Ascending aorta (tissue), 2 donors: Measurements from ENCODE around the gene TSPY8. TPM values are rescaled to one million over a fixed set of nuclear protein-coding genes. Genes with fewer than 3 reads are reported as not detected.
"Not testable (repeated sequence)": the region's sequence is repeated elsewhere in the genome, so short reads cannot be mapped to it uniquely, and the experiment has no call there.

Experiments
- DNase-seq, 2 donors: peaks; one replicate each; pipeline ENCODE4 v3.0.0-alpha.2; 2019; ENCODE audit warnings: low spot score in 2 of 2
- H3K27ac ChIP-seq, 2 donors: fragments of 200-600 bp; sonication (generic); one replicate each; pipeline ENCODE4 v1.5.1; 2016 to 2017; ENCODE audit warnings: mild to moderate bottlenecking in 1 of 2
- H3K27me3 ChIP-seq: fragments of 200-600 bp; sonication (generic); one replicate; pipeline ENCODE4 v1.5.1; 2017
- H3K36me3 ChIP-seq, 2 donors: fragments of 200-600 bp; sonication (generic); one replicate each; pipeline ENCODE4 v1.5.1; 2016
- H3K4me1 ChIP-seq, 2 donors: fragments of 200-600 bp; sonication (generic); one replicate each; pipeline ENCODE4 v1.5.1; 2016 to 2017; ENCODE audit warnings: mild to moderate bottlenecking in 1 of 2
- H3K4me3 ChIP-seq, 2 donors: fragments of 200-600 bp; sonication (generic); one replicate each; pipeline ENCODE4 v1.5.1; 2016 to 2017; ENCODE audit warnings: mild to moderate bottlenecking in 1 of 2
- H3K9me3 ChIP-seq, 2 donors: fragments of 200-600 bp; sonication (generic); one replicate each; pipeline ENCODE4 v1.5.1; 2016
- intact Hi-C: fragments of 100-400 bp; cut with DNase I; formaldehyde crosslinking; loops from one replicate; pipeline ENCODE4 v1.15.1; 2023
- total RNA-seq: library from RNA; depleted of rRNA; stranded (reverse); fragments of >200 nt; gene quantifications from one replicate; pipeline ENCODE4 v1.1.0, GENCODE V29; 2016
- TF ChIP-seq, protein P1 (sequence below), 3 experiments: fragments of 200-600 bp in 2 of 3; fragments of 450-650 bp in 1 of 3; sonication (generic) in 2 of 3; IDR thresholded peaks; one replicate each; pipeline ENCODE4 v1.5.1; 2016 to 2019; ENCODE audit warnings: antibody characterized with exemption in 3 of 3, mild to moderate bottlenecking in 1 of 3, moderate library complexity in 1 of 3

TSPY8 gene
- not detected for total RNA-seq

GRCh38 chrY:9357497-9357896 lies at the start of gene TSPY8:
Gene TSPY8 (plus strand): TSS chrY:9357797. CDS start chrY:9357843, 46 bp downstream.
- H3K27me3 ChIP-seq, H3K4me3 ChIP-seq, H3K27ac ChIP-seq, intact Hi-C loops, H3K4me1 ChIP-seq, H3K36me3 ChIP-seq, H3K9me3 ChIP-seq, DNase-seq: not testable (repeated sequence)

DNA sequence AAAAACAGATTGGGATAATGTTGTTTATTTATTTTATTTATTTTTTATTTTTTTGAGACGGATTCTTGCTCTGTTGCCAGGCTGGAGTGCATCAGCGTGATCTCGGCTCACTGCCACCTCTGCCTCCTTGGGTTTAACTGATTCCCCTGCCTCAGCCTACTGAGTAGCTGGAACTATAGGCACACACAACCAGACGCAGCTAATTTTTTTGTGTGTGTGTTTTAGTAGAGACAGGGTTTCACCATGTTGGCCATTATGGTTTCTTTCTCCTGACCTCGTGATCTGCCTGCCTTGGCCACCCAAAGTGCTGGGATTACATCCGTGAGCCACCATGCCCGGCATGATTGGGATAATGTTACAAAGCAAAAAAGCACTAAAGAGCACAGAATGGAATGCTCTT lies 36.6 kb upstream of the TSPY8 start:
- no peaks in the 10 kb centered on the region for H3K4me1 ChIP-seq
- H3K27me3 ChIP-seq, result no peaks in the 10 kb centered on the region
- no peak for DNase-seq
- TF ChIP-seq, protein P1, sequence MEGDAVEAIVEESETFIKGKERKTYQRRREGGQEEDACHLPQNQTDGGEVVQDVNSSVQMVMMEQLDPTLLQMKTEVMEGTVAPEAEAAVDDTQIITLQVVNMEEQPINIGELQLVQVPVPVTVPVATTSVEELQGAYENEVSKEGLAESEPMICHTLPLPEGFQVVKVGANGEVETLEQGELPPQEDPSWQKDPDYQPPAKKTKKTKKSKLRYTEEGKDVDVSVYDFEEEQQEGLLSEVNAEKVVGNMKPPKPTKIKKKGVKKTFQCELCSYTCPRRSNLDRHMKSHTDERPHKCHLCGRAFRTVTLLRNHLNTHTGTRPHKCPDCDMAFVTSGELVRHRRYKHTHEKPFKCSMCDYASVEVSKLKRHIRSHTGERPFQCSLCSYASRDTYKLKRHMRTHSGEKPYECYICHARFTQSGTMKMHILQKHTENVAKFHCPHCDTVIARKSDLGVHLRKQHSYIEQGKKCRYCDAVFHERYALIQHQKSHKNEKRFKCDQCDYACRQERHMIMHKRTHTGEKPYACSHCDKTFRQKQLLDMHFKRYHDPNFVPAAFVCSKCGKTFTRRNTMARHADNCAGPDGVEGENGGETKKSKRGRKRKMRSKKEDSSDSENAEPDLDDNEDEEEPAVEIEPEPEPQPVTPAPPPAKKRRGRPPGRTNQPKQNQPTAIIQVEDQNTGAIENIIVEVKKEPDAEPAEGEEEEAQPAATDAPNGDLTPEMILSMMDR (IDR thresholded peaks at IDR 0.05), result no peak
- no peak overlapping the region for H3K27ac ChIP-seq
- no peaks in the 10 kb centered on the region for H3K9me3 ChIP-seq
- no peaks in the 10 kb centered on the region for H3K36me3 ChIP-seq
- H3K4me3 ChIP-seq, result no peak overlapping the region
- intact Hi-C loops, result no loop called here

- DNase-seq, H3K27ac ChIP-seq, H3K9me3 ChIP-seq, H3K27me3 ChIP-seq, intact Hi-C loops, H3K4me1 ChIP-seq, H3K36me3 ChIP-seq, H3K4me3 ChIP-seq: not testable (repeated sequence)
Measured at GRCh38 chrY:9337164-9337563, 20.4 kb upstream of the TSPY8 start, which contains the start of gene TSPY4. Gene TSPY4 (plus strand): TSS chrY:9337464. CDS start chrY:9337510, 46 bp downstream.

DNA sequence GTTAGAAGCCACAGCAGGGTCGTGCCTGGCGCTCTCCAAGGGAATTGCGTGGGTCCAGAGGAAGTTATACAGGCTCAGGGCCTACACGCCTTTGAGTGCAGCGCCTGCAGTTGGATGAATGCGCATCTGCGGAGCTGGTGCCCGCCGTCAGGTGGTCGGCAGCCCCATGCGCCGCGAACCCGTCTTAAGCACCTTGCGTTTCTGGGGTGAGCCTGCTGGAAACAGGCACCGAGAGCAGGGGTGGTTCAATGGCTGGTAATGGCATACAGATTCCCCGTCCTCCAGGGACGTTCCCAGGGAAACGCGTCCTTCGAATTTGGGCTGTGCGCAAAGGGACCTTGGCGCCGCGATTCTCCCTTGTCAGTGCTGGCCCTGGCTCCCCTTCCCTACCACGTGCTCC lies 38.9 kb downstream of the TSPY8 start:
- intact Hi-C loops, H3K4me3 ChIP-seq, DNase-seq, H3K9me3 ChIP-seq, H3K27me3 ChIP-seq, H3K27ac ChIP-seq, H3K4me1 ChIP-seq, H3K36me3 ChIP-seq: not testable (repeated sequence)

DNA sequence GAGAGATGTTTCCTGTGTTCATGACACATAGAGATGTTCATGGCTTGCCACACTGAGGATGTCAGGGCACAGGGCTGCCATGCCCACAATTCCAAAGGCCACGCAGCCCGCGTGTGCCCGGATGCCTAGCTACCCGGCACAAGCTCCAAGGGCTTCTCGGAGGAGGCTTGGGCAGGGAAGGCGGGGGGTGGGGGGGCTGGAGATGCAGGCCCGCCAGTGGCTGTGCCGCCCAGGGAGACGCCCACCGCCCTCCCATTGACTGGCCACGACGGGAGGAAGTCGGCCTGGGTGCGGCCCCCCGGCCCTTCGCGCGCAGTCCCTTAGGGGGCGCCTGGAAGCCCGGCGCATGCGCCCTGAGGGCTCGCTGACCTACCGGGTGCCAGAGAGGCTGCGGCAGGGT lies 40.5 kb downstream of the TSPY8 start, which contains the start of gene TSPY3:
Gene TSPY3 (plus strand): TSS at position 301 of the 400 bp plus-strand sequence. CDS start 46 bp downstream, at position 347.
- H3K27ac ChIP-seq, H3K4me3 ChIP-seq, H3K27me3 ChIP-seq, H3K9me3 ChIP-seq, DNase-seq, H3K36me3 ChIP-seq, intact Hi-C loops, H3K4me1 ChIP-seq: not testable (repeated sequence)

Other genes starting within 250 kb of the TSPY8 start
- not detected for gene TSPY4, start 20.3 kb upstream of the TSPY8 start, total RNA-seq
- gene TSPY3, start 40.6 kb downstream of the TSPY8 start, total RNA-seq, result not detected
- not detected for gene TSPY1, start 109.2 kb downstream of the TSPY8 start, total RNA-seq
- not detected for gene TSPY9, start 129.5 kb downstream of the TSPY8 start, total RNA-seq
- not detected for gene TSPY10, start 170.1 kb downstream of the TSPY8 start, total RNA-seq